ENCODE data around the gene PEX19. TPM values are rescaled to one million over a fixed set of nuclear protein-coding genes. Genes with fewer than 3 reads are reported as not detected.

The PEX19 gene
- total RNA-seq, 2 donors from 2014 or later, result 15.6 to 18.5 TPM

DNA sequence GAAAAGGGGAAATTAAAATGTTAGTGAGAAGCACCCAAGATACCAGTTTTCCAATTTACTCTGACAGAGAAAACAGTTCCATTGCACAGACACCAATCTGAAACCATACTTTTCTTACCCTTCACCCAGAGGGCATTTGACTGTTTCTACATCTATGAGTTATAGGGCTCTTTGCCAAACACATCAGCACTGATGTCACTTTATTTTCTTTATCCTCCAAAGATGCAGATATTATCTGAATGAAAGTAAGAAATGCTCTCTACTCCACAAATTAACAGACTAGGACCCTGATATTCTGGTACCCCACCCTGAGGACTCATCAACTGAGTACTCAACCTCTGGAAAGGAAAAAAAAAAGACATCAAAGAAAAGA, 24.2 kb upstream of the PEX19 start:
- intact Hi-C loops (cut with DNase I), result no loop called here
- ATAC-seq, result no peak

DNA sequence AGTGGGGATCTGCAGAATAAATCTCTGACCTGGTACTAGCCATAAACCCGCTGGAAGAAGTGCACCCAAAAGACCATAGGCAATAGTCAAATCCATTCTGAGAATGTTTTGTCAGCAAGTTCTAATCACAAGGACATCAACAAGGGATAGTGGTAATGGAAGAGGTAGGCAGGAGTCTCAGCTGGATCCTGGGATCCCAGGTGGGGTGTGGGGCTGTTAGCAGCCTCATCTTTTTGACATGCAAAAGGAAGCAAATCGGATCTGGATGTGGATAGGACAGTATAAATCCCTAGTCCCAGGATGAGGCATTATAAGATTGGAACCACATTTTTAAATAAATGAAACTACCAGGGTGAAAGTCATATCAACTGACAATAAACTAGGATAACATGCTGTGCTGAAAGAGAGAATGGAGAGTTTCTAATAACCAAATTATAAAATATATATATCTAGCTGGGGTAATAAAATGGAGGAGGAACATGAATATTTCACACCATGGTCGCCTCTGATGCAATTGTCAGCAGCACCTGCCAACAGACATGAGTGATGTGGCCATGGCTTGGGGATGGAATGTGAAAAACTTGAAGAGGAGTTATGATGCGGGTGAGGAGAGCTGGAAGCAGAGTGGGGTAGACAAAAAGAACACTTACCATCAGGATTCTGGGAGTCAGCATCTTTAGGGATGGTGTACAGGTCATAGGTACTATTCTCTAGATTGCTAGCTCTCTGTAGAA, 23.7 kb upstream of the PEX19 start:
- ATAC-seq, result no peak
- Histone ChIP-seq H3K9me3 (no peaks in the 10 kb centered on the region), H3K27ac (no peak overlapping the region), H3K36me3 (replicated peaks in 1 of 2; ENCODE audit: insufficient read depth in 1 of 2, low read depth in 2 of 2) (peaks cover 44 to 76% of the 10 kb centered on the region in 2 donors), H3K27me3 (no peaks in the 10 kb centered on the region), H3K4me1 (no peaks in the 10 kb centered on the region), H3K4me3 (no peak overlapping the region)
- 80 to 82% methylated on average over 4 of the region's 4 CpGs for WGBS, 2 donors
- DNase-seq, result no peak
- intact Hi-C loops (cut with DNase I), result no loop called here
- no peak for TF ChIP-seq POLR2A (IDR thresholded peaks at IDR 0.05)
- TF ChIP-seq, protein P1, sequence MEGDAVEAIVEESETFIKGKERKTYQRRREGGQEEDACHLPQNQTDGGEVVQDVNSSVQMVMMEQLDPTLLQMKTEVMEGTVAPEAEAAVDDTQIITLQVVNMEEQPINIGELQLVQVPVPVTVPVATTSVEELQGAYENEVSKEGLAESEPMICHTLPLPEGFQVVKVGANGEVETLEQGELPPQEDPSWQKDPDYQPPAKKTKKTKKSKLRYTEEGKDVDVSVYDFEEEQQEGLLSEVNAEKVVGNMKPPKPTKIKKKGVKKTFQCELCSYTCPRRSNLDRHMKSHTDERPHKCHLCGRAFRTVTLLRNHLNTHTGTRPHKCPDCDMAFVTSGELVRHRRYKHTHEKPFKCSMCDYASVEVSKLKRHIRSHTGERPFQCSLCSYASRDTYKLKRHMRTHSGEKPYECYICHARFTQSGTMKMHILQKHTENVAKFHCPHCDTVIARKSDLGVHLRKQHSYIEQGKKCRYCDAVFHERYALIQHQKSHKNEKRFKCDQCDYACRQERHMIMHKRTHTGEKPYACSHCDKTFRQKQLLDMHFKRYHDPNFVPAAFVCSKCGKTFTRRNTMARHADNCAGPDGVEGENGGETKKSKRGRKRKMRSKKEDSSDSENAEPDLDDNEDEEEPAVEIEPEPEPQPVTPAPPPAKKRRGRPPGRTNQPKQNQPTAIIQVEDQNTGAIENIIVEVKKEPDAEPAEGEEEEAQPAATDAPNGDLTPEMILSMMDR (IDR thresholded peaks at IDR 0.05), result no peak

More for the DNA sequence above, 24.2 kb upstream of the PEX19 start:
- H3K27ac ChIP-seq, result no peak overlapping the region
- H3K36me3 ChIP-seq (replicated peaks in 1 of 2; ENCODE audit: insufficient read depth in 1 of 2, low read depth in 2 of 2), result peaks cover 44 to 79% of the 10 kb centered on the region in 2 donors
- no peak for DNase-seq
- no peak overlapping the region for H3K4me3 ChIP-seq
- no peaks in the 10 kb centered on the region for H3K4me1 ChIP-seq
- H3K9me3 ChIP-seq, result no peaks in the 10 kb centered on the region
- TF ChIP-seq, protein P1 (IDR thresholded peaks at IDR 0.05), result no peak
- no peak for TF ChIP-seq POLR2A (IDR thresholded peaks at IDR 0.05)
- no peaks in the 10 kb centered on the region for H3K27me3 ChIP-seq

DNA sequence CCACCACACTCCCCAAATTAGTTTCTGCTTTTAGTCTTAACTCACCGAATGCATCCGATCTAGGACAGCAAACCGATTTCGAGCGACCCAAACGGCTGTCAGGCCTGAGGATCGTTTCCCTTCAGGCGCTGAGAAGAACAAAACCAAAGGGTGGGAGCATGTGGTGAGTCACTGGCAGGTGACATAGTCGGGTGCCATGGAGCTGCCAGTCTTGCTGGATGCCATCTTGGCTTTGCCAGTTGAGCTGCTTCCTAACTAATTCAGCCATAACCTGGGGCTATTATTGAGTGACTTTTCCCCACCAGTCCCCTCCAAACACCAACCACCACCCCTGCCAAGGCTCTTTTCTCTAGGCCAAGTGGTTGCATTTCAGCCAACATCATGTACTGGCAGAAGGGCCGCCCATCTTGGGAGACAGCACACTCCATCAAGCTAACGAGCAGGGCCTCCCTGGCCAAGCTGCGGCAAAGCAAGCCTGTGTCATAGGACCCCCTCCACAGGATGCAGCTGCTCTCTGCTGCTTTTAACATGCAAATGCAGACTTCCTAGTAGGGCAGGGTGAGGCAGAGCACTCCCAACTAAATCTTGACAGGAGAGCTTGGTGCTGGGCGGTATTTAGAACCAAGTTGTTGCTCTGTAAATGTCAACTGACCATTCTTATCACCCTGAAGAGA, 22.3 kb upstream of the PEX19 start:
- Histone ChIP-seq H3K4me3 (no peak overlapping the region), H3K4me1 (no peaks in the 10 kb centered on the region), H3K36me3 (replicated peaks in 1 of 2; ENCODE audit: insufficient read depth in 1 of 2, low read depth in 2 of 2) (peaks cover 36 to 70% of the 10 kb centered on the region in 2 donors), H3K9me3 (no peaks in the 10 kb centered on the region), H3K27ac (no peak overlapping the region), H3K27me3 (no peaks in the 10 kb centered on the region)
- ATAC-seq, result no peak
- 93 to 95% methylated on average over 13 of the region's 13 CpGs for WGBS, 2 donors
- DNase-seq, result no peak
- intact Hi-C loops (cut with DNase I), result no loop called here
- TF ChIP-seq, protein P1 (IDR thresholded peaks at IDR 0.05), result no peak
- no peak for TF ChIP-seq POLR2A (IDR thresholded peaks at IDR 0.05)

DNA sequence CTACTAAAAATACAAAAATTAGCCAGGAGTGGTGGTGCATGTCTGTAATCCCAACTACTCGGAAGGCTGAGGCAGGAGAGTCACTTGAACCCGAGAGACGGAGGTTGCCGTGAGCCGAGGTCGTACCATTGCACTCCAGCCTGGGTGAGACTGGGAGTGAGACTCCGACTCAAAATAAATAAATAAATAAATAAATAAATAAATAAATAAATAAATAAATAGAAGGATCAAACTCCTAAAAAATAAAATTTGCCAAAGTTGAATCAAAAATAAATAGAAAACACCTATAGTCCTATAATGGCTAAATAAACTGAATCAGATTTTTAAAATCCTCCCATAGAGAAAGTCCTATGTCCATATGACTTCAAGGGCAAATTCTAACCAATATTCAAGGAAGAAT, 15.2 kb upstream of the PEX19 start:
- no peak overlapping the region for H3K4me3 ChIP-seq

More for the DNA sequence above, 15.2 kb upstream of the PEX19 start:
- no peak for TF ChIP-seq POLR2A (IDR thresholded peaks at IDR 0.05)
- TF ChIP-seq, protein P1 (IDR thresholded peaks at IDR 0.05), result no peak
- no peak overlapping the region for H3K27ac ChIP-seq
- intact Hi-C loops (cut with DNase I), result no loop called here
- H3K27me3 ChIP-seq, result no peaks in the 10 kb centered on the region
- no peak for ATAC-seq
- no peaks in the 10 kb centered on the region for H3K4me1 ChIP-seq
- peaks cover 11 to 61% of the 10 kb centered on the region in 2 donors for H3K36me3 ChIP-seq (replicated peaks in 1 of 2; ENCODE audit: insufficient read depth in 1 of 2, low read depth in 2 of 2)
- 83 to 87% methylated on average over 7 of the region's 7 CpGs for WGBS, 2 donors
- H3K9me3 ChIP-seq, result no peaks in the 10 kb centered on the region
- no peak for DNase-seq
